A549 (cell line): ENCODE results near the gene ATXN7L1.

Experiments used
- CTCF ChIP-seq: fragments of >200 bp; sonication (Bioruptor Twin); formaldehyde crosslinking; IDR thresholded peaks from 3 replicates; pipeline ENCODE4 v1.5.1; 2016
- RCOR1 ChIP-seq: fragments of 150-350 bp; IDR thresholded peaks from 2 replicates; pipeline ENCODE4 v1.6.1; 2014; ENCODE audit warnings: antibody characterized with exemption, low read length, low read depth
- REST ChIP-seq: fragments of 200-600 bp; sonication (generic); IDR thresholded peaks from 2 replicates; pipeline ENCODE4 v1.6.1; 2016; ENCODE audit warnings: antibody characterized with exemption, mild to moderate bottlenecking, moderate library complexity
- SREBF2 ChIP-seq: fragments of 450-650 bp; IDR thresholded peaks from 2 replicates; pipeline ENCODE4 v1.6.1; 2014; ENCODE audit warnings: mild to moderate bottlenecking, moderate library complexity

- no peak for TF ChIP-seq RCOR1
- TF ChIP-seq CTCF = no peak
- no peak for TF ChIP-seq SREBF2
- TF ChIP-seq REST = no peak
Measured at GRCh38 chr7:105680505-105681187, 195.8 kb downstream of the ATXN7L1 start.
